Endothelial cell of hepatic sinusoid (primary cell): ENCODE data around the gene EBF4.
"Not testable (repeated sequence)": the region's sequence is repeated elsewhere in the genome, so short reads cannot be mapped to it uniquely, and the experiment has no call there.

Experiments used
- in situ Hi-C: cut with HindIII; loops from 2 replicates; pipeline ENCODE4 v1.10.0; 2017; ENCODE audit warnings: low sequenced_read_pairs

The EBF4 gene

DNA sequence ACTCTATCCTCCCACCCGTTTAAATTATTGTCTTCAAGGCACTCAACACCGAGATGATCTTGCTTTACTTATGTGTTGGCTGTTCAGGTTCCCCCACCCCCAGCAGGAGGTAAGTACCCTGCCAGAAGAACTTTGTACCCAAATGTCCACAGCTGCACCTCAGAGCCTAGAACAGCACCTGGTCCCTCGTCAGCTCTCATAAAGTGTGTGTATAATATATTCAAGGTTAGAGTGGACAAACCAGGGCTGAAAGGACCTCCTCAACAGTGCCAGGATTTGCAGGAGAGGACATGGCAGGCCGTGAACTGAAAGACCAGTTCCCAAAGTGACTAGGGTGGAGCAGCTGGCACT is 113.7 kb downstream of the EBF4 start:
- in situ Hi-C loops, result no loop called here

DNA sequence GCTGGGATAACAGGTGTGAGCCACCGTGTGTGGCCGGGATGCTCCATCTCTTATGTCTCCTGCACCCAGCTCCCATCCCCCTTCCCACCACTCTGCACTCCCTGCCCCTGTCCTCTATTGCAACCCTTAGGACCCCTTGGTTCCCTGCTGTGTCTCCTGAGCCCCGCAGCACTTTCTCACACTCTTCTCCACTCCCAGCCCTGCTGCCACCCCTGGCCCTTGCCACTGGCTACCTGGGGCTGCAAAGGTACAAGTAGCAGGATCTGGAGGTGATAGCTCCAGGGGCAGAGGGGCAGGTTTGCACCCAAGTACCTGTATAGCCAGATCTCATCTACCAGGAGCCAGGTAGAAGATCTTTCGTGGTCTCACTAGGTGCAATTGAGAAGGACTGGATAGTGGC is 114.4 kb downstream of the EBF4 start:
- in situ Hi-C loops, result no loop called here

DNA sequence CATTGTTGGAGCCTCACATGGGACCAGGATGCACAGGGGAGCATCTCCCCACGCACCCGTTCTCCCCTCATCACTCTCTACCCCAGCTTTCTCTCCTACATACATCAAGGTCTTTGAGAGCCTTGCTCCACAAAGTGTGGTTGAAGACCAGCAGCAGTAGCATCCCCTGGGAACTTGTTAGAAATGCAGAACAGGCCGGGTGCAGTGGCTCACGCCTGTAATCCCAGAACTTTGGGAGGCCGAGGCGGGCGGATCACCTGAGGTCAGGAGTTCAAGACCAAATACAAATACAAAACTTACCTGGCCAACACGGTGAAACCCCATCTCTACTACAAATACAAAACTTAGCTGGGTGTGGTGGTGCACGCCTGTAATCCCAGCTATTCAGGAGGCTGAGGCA is 115.3 kb downstream of the EBF4 start:
- in situ Hi-C loops, result not testable (repeated sequence)

DNA sequence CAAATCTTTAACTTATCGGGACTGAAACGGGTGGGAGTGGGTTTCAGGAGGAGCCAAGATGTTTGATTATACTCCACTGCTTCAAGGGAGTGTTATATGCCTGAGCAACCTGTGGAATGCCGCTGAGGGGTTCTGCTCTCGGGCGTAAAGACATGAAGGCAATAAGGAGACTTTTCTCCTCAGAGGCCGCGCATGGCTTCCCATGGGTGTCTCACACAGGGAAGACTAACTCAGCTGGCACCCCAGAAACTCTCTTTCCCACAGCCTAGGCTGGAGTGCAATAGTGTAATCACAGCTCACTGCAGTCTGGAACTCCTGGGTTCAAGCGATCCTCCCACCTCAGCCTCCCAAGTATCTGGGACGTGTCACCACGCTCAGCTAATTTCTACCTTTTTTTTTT is 117.1 kb downstream of the EBF4 start:
- in situ Hi-C loops, result no loop called here
